GM18517 (cell line): ENCODE data around the gene TMEM26.

Source experiments
- ATAC-seq: cut with Tn5 transposase; IDR thresholded peaks from one replicate; pipeline ENCODE4 v1.9.1; 2021; ENCODE audit warnings: mild to moderate bottlenecking, moderate library complexity; ENCODE audit not compliant: unreplicated experiment

The TMEM26 gene

DNA sequence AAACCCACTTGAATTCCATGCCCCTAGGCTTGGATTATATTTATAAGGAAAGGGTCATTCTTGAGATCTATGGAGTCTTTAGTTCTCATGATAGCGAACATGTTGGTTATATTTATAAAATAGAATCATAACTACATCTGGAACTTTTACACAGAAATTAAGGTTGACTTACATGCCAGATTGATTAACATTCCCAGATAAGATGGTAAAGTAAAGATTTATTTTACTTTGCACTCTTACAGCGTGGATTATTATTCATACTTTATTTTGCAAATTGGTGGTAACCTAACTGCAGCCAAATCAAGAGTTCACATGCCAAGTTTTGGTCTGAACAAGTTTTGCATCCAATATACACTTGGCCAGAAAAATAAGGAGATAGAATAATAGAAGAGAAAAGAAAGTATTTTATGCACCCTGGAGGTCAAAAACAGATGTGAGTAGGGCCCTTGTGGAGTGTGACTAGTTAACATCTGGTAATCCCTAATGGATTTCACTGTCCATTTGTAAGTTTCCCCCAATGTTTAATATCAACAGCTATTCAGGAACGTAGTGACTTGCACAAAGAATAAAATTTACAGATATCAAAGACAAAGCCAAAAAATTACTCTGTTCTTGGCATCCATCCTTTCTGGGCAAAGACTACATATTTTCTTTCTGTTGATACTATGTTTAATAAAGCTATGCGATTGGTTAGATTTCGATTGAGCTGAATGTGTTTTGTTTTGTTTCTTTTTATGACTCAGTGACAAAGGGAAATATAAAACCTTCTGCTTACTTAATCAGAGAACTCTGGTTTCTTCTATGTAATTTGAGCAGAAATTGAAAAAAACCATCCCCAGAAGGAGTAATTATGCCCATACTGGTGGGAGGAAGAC is 10.1 kb upstream of the TMEM26 start:
- no peak for ATAC-seq

DNA sequence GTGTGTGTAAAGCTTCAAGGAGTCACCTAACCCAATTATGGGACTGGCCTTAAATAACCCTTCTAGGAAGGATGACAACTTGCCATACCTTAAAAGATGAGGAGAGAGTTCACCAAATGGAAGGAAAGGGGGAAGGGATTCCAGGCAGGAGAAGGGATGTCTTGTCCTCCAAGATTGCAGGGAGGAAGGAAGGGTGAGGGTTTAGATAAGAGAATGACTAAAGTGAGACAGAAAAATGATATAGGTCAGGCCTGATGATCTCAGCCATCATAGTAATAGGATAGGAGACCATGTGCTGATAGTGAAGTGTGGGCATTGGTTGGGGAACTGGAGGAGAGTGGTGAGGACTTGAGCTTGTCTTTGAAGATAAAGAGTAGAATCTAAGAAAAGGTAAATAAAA is 7.7 kb upstream of the TMEM26 start:
- no peak for ATAC-seq

DNA sequence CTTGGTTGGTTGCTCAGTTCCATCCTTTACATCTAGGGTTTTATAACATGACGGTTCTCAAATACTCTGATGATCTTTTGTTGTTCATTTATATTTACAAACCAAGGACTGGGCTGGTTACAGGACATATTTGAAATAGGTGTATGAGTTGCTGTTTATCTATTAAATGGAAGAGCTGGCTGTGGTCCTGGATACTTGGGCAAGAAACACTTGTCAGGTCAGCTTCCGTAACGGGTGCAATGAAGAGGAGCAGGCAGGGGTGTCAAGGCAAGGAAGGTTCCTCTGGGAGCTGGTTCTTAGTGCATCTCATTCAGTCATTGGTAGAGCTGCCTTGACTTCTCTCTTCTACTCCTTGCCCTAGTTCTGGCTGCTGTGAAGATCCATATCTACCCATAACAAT is 4.8 kb upstream of the TMEM26 start:
- no peak for ATAC-seq

DNA sequence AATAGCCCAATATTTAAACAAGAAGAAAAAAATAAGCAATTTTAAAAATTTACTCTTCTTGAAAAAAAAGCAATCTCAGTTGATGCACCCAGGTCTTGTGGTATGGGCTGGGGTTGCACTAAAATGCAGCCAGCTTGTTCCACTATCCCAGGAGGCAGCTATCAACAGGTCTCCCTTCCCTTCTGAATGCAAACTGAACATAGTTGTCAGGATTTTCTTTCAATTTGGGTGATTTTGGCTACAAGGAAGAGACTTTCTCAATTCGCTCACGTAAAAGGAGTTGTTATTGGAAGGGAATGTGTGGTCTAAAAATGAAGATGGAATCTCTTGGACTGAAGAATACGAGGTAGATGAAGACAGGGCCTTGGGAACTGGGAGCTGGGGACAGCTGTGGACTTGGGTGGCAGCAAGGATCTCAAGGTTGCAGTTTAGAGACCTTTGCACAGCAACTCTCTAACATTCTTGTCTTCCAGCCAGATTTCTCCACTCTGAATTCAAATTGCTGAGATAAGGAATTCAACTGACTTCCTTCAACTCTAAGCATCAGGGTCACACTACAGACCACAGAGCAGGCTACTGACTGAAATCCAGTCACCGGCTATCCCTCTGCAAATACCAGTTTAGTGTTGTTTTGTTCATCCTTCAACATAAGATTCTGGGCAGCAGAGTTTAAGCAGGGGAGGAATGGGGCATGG is 3.1 kb upstream of the TMEM26 start:
- no peak for ATAC-seq

DNA sequence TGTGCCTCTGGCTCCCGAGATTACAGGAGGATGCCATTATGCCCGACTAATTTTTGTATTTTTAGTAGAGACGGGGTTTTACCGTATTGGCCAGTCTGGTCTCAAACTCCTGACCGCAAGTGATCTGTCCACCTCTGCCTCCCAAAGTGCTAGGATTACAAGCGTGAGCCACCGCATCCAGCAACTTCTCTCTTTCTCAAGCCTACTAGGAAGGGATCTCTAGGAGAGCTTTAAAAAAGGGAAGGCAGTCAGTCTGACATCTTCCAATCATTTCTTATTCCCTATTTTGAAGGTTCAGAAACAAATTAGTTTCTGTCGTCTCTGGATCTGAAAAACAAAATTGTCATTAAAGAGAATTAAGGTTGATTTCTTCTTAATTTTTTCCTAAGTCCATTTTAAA is 2.5 kb upstream of the TMEM26 start:
- no peak for ATAC-seq

DNA sequence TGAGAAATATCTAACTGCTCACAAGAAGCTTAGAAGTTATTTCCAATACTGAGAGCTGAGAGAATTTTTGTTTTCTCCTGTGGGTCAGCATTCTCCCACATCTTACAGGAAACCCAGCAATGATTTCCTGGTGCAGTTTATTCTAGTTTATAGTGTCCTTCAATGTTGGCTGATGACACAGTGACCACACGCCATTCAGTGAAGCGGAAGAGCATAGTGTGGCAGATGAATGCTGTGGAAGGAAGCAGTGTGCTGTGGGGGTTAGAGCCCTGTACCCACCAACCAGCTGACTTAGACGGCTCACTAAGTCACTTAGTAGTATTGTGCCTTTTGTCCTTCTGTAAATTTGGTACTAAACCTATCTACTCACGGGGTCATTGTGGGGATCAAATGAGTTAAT is 1.4 kb upstream of the TMEM26 start:
- ATAC-seq = no peak

DNA sequence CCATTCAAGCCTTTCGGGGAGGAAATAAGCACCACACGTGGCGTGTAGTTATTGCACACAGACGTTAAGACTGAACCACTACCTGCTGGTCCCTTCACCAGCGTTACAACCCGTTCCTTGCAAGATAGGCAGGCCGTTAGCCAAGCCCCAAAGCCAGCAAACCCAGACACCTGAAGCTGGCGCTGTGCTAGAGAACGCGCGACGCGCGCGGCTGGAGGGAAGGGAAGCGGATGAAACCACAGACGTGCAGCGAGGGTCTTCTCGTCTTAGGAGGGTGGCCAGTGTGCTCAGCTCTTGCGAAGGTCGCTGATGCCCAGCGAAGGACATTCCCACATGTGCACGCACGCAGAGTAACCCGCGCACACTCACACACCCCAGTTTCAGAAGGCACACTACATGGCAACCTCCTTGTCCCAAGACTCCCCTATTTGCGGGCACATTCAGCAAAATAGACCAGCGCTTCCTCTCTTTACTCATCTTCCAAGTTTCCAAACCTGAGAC is 980 bp downstream of the TMEM26 start:
- no peak for ATAC-seq

DNA sequence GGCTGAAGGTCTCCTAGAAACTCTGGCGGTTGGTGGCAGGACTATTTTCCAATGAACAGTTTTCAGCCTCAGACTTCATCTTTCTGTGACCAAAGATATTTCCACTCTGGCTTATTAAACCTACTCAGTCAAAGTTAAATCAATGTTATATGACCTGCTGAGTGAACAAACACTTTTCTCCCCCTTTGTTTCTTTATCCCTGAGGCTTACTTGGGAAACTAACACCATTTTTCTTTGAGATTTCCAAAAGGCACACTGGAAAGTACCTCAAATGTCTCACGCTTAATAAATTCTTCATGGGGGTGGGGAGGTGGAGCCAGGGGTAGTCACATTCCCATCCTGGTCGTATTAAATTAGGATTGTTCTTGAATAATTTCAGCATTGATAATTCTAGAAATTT is 1.8 kb downstream of the TMEM26 start:
- no peak for ATAC-seq

DNA sequence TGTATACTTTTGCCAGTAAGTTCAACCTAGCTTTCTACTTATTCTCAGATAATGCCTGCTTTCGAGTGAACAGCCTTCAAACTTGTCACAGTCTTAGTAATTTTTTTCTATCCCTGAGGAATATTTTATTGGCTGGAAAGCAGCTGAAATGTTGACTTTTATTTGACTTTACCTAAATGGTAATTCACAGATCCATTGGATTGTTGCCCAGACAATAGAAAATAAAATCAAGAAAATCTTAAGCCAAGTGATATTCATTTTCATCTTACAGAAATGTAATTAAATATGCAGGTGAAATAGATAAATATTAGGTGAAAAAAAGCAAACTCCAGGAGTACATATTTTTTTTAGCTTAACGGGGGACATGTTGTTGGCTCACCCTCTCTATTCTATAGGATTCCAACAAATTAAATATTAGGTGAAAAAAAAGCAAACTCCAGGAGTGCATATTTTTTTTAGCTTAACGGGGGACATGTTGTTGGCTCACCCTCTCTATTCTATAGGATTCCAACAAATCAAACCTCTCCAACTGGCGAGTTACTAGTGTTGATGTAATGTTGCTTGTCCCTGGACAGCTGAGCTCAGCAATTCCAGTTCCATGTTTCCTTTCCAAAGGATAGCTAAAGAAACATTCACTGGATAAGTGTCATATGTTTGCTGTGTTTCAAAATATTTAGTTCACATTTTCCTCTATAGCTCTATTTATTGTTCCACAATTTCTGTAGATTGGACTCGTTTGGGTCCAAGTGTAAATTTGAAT is 4.2 kb downstream of the TMEM26 start:
- ATAC-seq = no peak

DNA sequence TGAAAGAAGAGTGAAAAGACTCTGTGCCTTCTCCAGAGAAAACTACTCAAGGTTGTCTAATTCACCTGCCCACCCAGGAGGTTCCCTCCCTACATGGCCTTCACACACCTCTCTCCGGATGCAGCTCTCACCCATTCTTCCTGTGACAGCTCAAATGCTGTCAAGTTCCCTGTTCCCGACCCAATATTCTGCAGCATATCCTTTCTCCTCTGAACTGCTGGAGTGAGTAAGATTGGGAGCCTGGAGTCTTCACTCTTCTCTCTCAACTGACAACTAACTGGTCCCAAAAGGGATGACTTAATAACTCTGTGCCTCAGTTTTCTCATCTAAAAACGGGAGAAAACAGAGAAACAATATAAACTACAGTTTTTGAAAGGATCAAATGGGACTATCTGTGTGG is 5.1 kb downstream of the TMEM26 start:
- ATAC-seq = no peak

DNA sequence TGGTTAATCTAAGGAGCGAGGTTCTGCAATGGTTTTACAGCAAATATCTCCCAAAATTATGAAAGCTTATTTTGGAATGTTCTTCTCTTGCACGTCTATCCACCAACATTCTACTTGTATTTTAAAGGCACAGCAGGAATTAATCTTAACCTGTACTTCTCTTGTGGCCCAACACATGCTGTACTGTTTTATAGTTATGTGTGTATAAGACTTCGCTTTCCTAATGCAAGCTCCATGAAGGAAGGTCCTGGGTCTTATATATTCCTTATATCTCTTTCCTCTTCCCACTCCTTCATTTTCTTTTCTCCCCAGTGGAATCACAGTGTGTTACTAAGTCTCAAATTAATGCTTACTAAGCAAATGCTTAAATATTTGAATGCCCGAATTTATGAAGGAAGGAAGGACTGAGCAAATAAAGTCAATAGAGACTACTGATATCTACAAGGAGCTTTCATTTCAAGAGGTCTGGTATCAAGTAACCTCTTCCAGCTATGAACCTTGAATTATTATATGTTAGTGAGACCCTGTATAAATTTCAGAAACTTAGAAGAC is 14.0 kb downstream of the TMEM26 start:
- ATAC-seq = no peak

DNA sequence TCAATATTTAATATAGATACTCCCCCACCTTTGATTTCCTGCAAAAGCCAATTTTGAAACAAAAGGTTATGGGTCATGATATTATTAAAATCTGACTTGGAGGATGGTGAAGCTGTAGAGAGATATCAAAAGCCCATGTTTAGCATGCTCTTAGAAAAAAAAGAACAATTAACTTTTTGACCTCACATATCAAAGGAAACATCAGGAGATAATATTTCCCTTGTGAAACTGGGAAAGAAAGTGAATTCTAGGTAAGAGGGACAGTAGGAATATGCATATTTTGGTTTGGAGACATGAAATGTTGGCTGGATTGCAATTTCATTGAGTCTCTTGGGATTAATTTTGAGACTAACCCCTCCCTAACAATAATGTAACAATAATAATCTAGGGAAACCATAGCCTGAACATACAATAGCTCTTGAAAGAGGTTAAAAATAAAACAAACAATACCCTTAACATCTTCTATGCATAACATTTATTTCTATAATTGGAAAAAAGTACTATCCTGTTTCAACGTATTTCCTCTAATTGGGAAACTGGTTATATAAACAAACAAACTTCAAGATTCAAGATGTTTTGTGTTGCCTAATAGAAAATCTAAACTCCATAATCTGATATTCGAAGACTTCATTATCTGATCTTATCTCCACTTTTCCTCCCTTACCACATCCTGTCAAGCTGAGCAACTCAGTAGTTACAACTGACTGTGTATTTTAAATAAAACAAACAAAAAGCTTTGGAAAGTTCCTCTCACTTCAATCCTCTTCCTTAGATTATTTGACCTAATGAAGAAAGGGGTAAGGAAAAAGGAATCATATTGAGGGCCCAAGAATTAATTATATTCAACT is 14.8 kb downstream of the TMEM26 start:
- ATAC-seq = no peak

DNA sequence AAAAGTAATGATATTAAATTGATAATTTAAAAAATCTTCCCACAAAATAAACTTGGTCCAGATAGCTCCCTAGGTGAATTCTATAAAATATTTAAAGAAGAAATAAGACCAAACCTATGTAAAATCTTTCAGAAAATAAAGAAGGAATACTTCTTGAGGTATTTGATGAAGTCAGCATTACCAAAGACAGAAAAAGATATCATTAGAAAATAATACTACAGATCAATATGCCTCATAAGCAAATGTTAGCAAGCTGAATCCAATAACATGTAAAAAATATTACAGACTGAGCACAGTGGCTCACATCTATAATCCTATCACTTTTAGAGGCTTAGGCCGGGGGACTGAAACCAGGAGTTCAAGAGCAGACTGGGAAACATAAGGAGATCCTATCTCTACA is 30.0 kb downstream of the TMEM26 start:
- ATAC-seq = no peak

DNA sequence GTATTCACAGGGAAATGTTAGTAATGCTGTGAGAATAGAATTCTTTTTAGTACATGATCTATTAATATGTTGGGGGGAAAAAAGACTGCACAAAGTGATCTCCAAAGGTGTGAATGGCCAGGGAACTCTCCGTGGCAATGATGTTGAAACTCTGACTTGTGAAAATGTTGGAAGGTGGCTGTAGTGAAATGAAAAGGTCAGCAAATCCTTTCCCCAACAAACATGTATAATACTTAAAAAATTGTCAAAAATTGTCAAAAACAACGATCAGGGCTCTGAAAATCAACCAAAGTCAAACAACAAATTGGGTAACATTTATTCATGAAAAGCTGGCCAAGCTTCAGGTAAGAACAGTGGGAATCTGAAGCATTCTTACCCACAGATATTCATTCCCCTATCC is 35.5 kb downstream of the TMEM26 start:
- ATAC-seq = no peak

DNA sequence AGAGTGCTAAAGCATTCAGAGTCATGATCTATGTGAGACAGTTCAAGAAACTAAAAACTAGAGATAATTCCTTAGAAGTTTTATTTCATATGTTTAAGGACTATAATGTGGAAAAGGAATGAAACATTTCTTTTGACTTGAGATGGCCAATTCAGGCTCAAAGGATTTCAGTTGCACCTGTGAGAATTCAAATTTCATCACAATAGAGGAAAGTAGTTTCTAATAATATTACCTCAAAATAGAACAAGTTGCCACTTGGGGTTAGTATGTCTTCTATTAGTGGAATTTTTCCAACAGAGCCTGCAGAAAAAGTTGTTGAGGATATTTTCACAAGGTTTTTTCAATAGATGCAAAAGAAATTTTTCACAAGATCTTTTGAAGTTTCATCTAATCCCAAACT is 37.4 kb downstream of the TMEM26 start:
- no peak for ATAC-seq

DNA sequence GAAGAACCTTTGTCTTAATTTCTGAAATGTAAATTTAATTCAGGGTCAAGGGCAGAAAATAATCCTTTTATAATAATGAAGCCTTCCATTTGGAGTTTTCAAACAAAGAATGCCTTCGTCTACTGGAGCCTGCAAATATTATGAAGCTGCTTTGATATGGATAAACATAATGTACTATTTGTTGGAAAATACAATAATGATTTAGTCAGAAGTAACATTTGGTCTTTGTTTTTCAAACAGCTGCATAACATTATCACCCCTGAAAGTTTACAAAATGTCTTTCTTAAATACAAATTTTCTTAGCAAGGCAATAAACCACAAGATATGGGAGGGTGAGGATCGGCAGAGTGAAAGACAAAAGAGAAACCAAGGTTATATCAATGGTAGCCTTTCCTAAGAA is 41.5 kb downstream of the TMEM26 start:
- ATAC-seq = no peak

DNA sequence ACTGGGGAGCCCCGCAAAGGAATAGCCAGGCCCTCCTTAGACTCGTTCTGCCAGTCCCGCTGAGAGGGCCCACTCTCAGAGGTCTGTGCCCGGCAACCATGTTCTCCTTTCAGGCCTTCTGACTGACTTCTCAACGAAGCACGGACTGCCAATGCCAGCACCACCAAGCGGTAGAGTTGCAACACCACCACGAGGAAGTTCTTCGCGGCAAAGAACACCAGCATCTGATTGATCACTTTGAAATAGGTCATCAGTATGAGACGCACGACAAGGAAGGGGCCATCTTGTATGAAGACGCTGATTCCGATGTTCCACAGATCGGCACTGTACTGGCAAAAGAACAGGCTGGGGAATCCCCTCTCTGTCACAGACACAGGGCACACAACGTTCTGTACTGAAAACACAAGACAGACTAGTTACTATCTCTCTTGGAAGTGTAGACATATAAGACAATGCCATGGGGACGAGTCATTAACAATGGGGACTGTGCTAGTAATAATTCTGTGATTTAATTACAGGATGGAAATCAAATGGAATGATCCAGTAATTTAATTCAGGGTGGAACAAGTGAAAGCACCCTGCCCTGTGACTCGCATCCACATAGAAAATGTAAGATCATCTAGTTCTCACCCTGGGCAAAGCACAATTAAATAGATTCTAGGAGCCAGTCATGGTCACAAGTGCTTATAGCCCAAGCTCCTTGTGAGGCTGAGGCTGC is 42.7 kb downstream of the TMEM26 start:
- ATAC-seq = no peak

DNA sequence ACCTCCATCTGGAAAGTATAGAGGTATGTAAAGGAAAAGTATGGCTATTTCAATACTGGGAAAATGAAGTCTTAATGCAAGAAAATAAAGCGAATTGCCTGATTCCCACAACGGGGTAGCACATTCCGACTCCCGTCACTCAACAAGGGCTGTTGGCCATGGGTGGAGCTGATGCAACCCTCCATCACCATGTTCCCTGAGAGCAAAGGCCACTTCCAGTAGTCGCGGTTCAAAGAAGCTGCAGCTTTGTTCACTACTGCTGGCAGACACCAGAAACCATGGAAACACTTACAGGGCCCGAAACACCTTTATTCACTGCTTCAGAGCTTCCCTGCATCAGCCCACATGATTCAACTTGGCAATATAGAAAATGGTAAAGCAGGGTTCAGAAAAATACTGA is 44.0 kb downstream of the TMEM26 start:
- no peak for ATAC-seq

DNA sequence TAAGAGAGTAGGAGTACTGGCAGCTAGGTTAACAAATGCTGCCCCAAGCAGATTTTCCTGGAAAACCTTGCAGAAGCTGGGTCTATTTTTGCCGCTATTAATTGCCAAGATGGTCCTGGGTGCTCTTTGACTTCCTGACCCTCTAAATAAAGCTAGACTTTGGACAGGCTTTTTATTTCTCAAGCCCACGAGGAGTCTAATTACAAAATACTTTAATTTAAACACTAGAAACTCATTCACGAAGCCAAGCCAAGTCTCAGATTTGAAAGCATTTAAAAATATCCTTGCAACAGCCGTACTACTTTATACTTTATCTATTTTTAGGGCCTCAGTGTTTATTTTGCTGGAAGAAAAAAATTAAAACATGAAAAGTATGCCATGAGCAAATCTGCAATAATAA is 45.1 kb downstream of the TMEM26 start:
- ATAC-seq = no peak

DNA sequence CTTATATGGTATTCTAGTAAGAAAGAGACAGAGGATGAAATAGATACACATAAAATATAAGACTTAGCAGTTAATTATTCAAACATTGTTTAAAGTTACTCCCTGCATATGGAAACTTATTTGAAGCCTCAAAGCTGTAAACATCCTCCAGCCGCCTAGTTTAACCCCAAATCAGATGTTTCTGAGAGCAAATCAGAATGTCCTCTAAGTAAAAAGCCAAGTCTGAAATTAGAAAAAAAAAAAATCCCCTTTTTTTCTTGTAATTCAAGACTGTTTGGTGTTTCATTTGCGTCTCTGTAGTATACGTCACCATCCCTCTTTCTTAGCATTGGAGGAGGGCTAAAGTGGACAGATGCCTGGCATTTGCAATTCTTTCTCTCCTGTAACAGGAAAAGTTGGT is 46.4 kb downstream of the TMEM26 start:
- no peak for ATAC-seq
